Neural progenitor cell (in vitro differentiated cells): ENCODE results near the gene NACAD. TPM values are rescaled to one million over a fixed set of nuclear protein-coding genes. Genes with fewer than 3 reads are reported as not detected.

Source experiments
- DNase-seq: peaks from one replicate; pipeline ENCODE4 v3.0.0-alpha.2; 2016; ENCODE audit warnings: low spot score
- H2AFZ ChIP-seq: fragments of 200-600 bp; sonication (generic); replicated peaks from 2 replicates; pipeline ENCODE4 v1.6.1; 2016; ENCODE audit warnings: antibody characterized with exemption
- H3F3A ChIP-seq: fragments of 200-600 bp; sonication (generic); 2 replicates; pipeline ENCODE4 v1.6.1; 2016; ENCODE audit warnings: antibody characterized with exemption, low read depth
- H3K27ac ChIP-seq: fragments of 200-600 bp; sonication (generic); 2 replicates; pipeline ENCODE4 v1.5.1; 2016; ENCODE audit warnings: mild to moderate bottlenecking
- H3K27me3 ChIP-seq: fragments of 200-600 bp; sonication (generic); 2 replicates; pipeline ENCODE4 v1.6.1; 2016; ENCODE audit warnings: mild to moderate bottlenecking, moderate library complexity
- H3K36me3 ChIP-seq: fragments of 200-600 bp; sonication (generic); 2 replicates; pipeline ENCODE4 v1.5.1; 2016
- H3K4me1 ChIP-seq: fragments of 200-600 bp; sonication (generic); 2 replicates; pipeline ENCODE4 v1.6.1; 2016; ENCODE audit warnings: mixed run types
- H3K4me2 ChIP-seq: fragments of 200-600 bp; sonication (generic); 2 replicates; pipeline ENCODE4 v1.6.1; 2016
- H3K4me3 ChIP-seq: fragments of 200-600 bp; sonication (generic); 2 replicates; pipeline ENCODE4 v1.5.1; 2016
- H3K79me2 ChIP-seq: fragments of 200-600 bp; sonication (generic); 2 replicates; pipeline ENCODE4 v1.6.1; 2016; ENCODE audit warnings: low read depth
- H3K9ac ChIP-seq: fragments of 200-600 bp; sonication (generic); 2 replicates; pipeline ENCODE4 v1.6.1; 2016
- H3K9me3 ChIP-seq: fragments of 200-600 bp; sonication (generic); 2 replicates; pipeline ENCODE4 v1.5.1; 2016; ENCODE audit warnings: low read depth
- H4K20me1 ChIP-seq: fragments of 200-600 bp; sonication (generic); 2 replicates; pipeline ENCODE4 v1.6.1; 2016; ENCODE audit warnings: low read depth
- H3K27ac Mint-ChIP-seq: 3 replicates; pipeline ENCODE4 v1.8.0; 2021; ENCODE audit warnings: mixed read lengths
- H3K27me3 Mint-ChIP-seq: 2 replicates; pipeline ENCODE4 v1.8.0; 2022; ENCODE audit warnings: low read depth, mild to moderate bottlenecking, inconsistent platforms, moderate library complexity, mixed read lengths; ENCODE audit not compliant: insufficient read depth
- H3K36me3 Mint-ChIP-seq: 3 replicates; pipeline ENCODE4 v1.8.0; 2021; ENCODE audit warnings: mixed read lengths
- H3K4me1 Mint-ChIP-seq: 3 replicates; pipeline ENCODE4 v1.8.0; 2021; ENCODE audit warnings: mixed read lengths
- H3K4me3 Mint-ChIP-seq: 3 replicates; pipeline ENCODE4 v1.8.0; 2021; ENCODE audit warnings: mild to moderate bottlenecking, moderate library complexity, mixed read lengths
- H3K9me3 Mint-ChIP-seq: 3 replicates; pipeline ENCODE4 v1.8.0; 2020; ENCODE audit warnings: mixed read lengths
- CTCF ChIP-seq: fragments of 200-600 bp; sonication (generic); IDR thresholded peaks from 2 replicates; pipeline ENCODE4 v1.5.1; 2017; ENCODE audit warnings: antibody characterized with exemption, mild to moderate bottlenecking
- EZH2 ChIP-seq: fragments of 200-600 bp; sonication (generic); IDR thresholded peaks from 2 replicates; pipeline ENCODE4 v1.6.1; 2017; ENCODE audit warnings: antibody characterized with exemption, mild to moderate bottlenecking, moderate library complexity
- EZH2phosphoT487 ChIP-seq: fragments of 200-600 bp; sonication (generic); IDR thresholded peaks from 2 replicates; pipeline ENCODE4 v1.6.1; 2017; ENCODE audit warnings: antibody characterized with exemption
- total RNA-seq: library from RNA; depleted of rRNA; stranded (reverse); fragments of >200 nt; gene quantifications from 2 replicates; pipeline ENCODE4 v1.2.3, GENCODE V29; 2015; ENCODE audit warnings: low replicate concordance

The NACAD gene
- total RNA-seq, 1 donor from 2014 or later: 0.39 TPM

GRCh38 chr7:45129181-45129800 lies 40.5 kb upstream of the NACAD start:
- Mint-ChIP-seq H3K36me3 (no peaks in the 10 kb centered on the region), H3K27ac (peak overlapping the region; percentile 59), H3K4me3 (no peak overlapping the region), H3K4me1 (peaks cover 6% of the 10 kb centered on the region), H3K27me3 (peaks cover 6% of the 10 kb centered on the region), H3K9me3 (no peaks in the 10 kb centered on the region)
- DNase-seq: no peak
- TF ChIP-seq CTCF (no peak), EZH2 (no peak), EZH2phosphoT487 (no peak)
- Histone ChIP-seq H3K27me3 (no peaks in the 10 kb centered on the region), H2AFZ (no peak overlapping the region), H3F3A (no peaks in the 10 kb centered on the region), H3K4me3 (no peak overlapping the region), H3K79me2 (no peaks in the 10 kb centered on the region), H3K36me3 (no peaks in the 10 kb centered on the region), H4K20me1 (no peaks in the 10 kb centered on the region), H3K9me3 (no peaks in the 10 kb centered on the region), H3K4me1 (peaks cover under 1% of the 10 kb centered on the region), H3K27ac (no peak overlapping the region), H3K9ac (no peak overlapping the region), H3K4me2 (no peak overlapping the region)

GRCh38 chr7:45126920-45127319 lies 38.2 kb upstream of the NACAD start:
- H3K9ac ChIP-seq: no peak overlapping the region
- H2AFZ ChIP-seq: no peak overlapping the region
- H3K27ac Mint-ChIP-seq: no peak overlapping the region
- no peaks in the 10 kb centered on the region for H3K36me3 ChIP-seq
- H3K4me1 Mint-ChIP-seq: peaks cover 8% of the 10 kb centered on the region
- H3K9me3 Mint-ChIP-seq: no peaks in the 10 kb centered on the region
- DNase-seq: no peak
- no peaks in the 10 kb centered on the region for H3K79me2 ChIP-seq
- no peak overlapping the region for H3K4me2 ChIP-seq
- peaks cover 9% of the 10 kb centered on the region for H3K27me3 Mint-ChIP-seq
- H4K20me1 ChIP-seq: no peaks in the 10 kb centered on the region
- no peak overlapping the region for H3K4me3 Mint-ChIP-seq
- no peak overlapping the region for H3K4me3 ChIP-seq
- H3K9me3 ChIP-seq: no peaks in the 10 kb centered on the region
- H3F3A ChIP-seq: no peaks in the 10 kb centered on the region
- no peak overlapping the region for H3K27ac ChIP-seq
- TF ChIP-seq EZH2phosphoT487: no peak
- no peak for TF ChIP-seq CTCF
- no peak for TF ChIP-seq EZH2
- H3K4me1 ChIP-seq: peaks cover 9% of the 10 kb centered on the region
- no peaks in the 10 kb centered on the region for H3K27me3 ChIP-seq
- H3K36me3 Mint-ChIP-seq: no peaks in the 10 kb centered on the region

- no peaks in the 10 kb centered on the region for H3F3A ChIP-seq
- DNase-seq: no peak
- no peak overlapping the region for H3K9ac ChIP-seq
- Mint-ChIP-seq H3K4me3 (no peak overlapping the region), H3K4me1 (peaks cover 8% of the 10 kb centered on the region), H3K36me3 (no peaks in the 10 kb centered on the region), H3K27me3 (peaks cover 9% of the 10 kb centered on the region), H3K9me3 (no peaks in the 10 kb centered on the region), H3K27ac (no peak overlapping the region)
- no peaks in the 10 kb centered on the region for H3K79me2 ChIP-seq
- H3K4me2 ChIP-seq: no peak overlapping the region
- no peaks in the 10 kb centered on the region for H3K9me3 ChIP-seq
- peaks cover 9% of the 10 kb centered on the region for H3K4me1 ChIP-seq
- TF ChIP-seq EZH2phosphoT487 (no peak), CTCF (no peak), EZH2 (no peak)
- H3K36me3 ChIP-seq: no peaks in the 10 kb centered on the region
- H2AFZ ChIP-seq: no peak overlapping the region
- H3K27me3 ChIP-seq: no peaks in the 10 kb centered on the region
- H4K20me1 ChIP-seq: no peaks in the 10 kb centered on the region
- no peak overlapping the region for H3K4me3 ChIP-seq
- no peak overlapping the region for H3K27ac ChIP-seq
These were observed 37.4 kb upstream of the NACAD start for GRCh38 chr7:45126201-45126600.
